ENCODE measurements around the gene FNDC1.

The FNDC1 gene

DNA sequence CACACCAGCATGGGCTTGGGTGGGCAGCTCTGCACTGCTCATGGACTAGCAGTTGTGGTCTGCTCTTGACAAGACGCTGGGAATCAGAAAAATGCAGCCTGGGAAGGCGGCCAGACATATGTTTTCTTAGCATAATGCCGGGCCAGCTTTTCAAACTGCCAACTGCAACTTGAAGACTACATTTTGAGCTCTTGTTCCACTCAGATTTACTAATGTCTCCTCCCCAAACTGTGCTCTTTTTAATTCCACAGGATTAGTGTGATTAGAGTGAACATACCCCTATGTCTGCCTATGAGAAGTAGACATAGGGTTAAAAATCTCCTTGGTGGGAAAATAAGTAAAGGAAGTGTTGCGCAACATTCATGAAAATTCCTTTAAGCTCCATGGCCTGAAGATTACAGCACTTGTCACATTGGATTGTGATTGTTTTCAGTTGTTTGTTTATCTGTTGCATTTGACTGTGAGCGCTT, 5.3 kb upstream of the FNDC1 start:
- DNase-seq, result peak; percentile 84

- DNase-seq, result peak; percentile 43
Observed at GRCh38 chr6:159168536-159169192, 536 bp upstream of the FNDC1 start.

- DNase-seq, result peak; percentile 51
Observed at GRCh38 chr6:159169557-159170332, 545 bp downstream of the FNDC1 start.

DNA sequence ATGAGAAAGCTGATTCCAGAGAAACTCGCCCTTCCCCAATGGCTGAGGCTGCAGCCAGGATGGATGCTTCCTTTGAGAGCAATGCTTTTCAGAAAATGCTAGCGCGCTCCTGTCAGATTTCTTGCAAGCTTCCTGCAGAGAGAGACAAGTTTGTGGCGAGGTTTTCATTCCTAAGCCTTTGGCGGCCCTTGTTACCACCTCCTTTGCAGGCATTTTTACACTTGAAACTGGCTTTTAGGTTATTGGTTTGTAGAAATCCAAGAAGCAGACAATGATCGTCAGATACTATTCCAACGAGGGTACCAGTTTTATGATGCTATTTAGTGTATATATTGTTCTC, 1.1 kb downstream of the FNDC1 start:
- peak; percentile 46 for DNase-seq

GRCh38 chr6:159170999-159171712, 2.0 kb downstream of the FNDC1 start:
- DNase-seq, result peak; percentile 82

- DNase-seq, result peak; percentile 58
Observed at GRCh38 chr6:159172091-159172491, 2.9 kb downstream of the FNDC1 start.

DNA sequence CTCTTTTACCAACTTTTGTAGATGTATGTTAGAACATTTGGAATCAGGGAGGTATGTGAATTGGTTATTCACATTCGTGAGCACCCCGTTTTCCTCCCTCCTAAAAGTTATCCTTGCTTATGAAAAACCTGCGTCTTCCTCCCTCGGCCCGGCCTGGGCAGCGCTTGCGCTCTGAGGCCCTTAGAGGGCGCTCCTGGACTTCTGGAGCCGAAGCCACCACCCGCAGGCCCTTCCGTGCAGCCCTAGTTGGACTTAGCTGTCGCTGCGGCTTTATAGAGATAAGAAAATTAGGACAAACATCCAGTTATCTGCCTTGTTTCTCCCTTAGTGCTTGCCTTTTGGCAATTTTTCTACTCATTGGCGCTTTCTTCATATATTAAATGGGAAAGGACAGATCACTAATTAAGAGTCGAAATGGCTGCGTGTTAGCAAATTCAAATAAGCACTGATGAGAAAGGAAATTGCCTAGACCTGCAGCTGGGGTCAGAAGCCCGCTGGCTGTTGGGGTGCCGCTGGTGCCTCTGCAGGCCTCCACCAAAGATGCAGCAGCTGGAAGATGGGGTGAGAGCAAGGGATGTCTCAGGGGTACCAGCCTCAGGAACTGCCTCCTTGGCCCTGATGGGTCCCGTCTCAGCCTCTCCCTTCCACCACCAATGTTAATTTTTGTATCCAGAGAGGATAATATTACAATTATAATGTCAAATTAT, 5.2 kb downstream of the FNDC1 start:
- peak; percentile 67 for DNase-seq

GRCh38 chr6:159176913-159177312, 7.7 kb downstream of the FNDC1 start:
- no peak for DNase-seq

GRCh38 chr6:159178847-159179246, 9.6 kb downstream of the FNDC1 start:
- no peak for DNase-seq

GRCh38 chr6:159180001-159180400, 10.8 kb downstream of the FNDC1 start:
- DNase-seq, result peak; percentile 85

DNA sequence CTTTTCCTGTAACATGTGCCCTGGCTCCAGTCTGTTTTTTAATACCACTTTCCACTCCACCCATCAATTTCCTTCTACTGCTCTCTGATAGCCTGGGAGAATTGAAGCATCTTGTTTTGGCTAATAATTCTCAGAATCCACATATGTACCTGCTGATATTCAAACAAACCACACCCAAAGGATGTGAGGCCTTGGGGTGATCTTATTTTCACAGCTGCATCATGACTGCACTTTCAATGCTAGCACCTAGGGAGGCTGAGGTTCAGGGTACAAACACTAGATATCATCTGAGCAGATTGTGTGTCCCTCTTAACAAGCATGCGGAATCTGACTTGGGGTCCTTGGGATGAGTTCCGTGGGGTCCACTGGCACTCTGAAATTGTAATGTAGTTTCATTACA, 12.7 kb downstream of the FNDC1 start:
- DNase-seq, result no peak

- peak; percentile 81 for DNase-seq
Observed at GRCh38 chr6:159184559-159184958, 15.4 kb downstream of the FNDC1 start.

- no peak for DNase-seq
Observed at GRCh38 chr6:159190460-159190859, 21.3 kb downstream of the FNDC1 start.

DNA sequence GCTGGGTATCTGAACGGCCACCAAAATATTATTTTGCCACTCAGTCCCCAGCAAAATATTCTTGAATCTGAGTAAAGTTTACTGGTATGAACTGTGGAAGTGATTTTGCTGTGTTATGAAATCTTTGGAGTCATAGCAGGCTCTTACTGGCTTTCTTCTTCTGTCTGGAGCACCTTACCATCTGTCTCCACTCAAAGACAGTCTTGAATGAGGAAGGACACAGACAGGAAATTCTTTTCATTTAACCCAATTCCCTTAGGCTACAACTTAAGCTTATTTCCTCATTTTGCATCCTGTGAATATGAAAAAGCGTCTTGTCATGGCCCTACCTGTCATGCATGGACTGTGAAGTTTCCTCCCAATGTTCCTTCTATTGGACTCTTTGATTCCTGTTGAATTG, 24.7 kb downstream of the FNDC1 start:
- DNase-seq, result peak; percentile 79

- DNase-seq, result peak; percentile 76
Observed at GRCh38 chr6:159194421-159194820, 25.2 kb downstream of the FNDC1 start.

DNA sequence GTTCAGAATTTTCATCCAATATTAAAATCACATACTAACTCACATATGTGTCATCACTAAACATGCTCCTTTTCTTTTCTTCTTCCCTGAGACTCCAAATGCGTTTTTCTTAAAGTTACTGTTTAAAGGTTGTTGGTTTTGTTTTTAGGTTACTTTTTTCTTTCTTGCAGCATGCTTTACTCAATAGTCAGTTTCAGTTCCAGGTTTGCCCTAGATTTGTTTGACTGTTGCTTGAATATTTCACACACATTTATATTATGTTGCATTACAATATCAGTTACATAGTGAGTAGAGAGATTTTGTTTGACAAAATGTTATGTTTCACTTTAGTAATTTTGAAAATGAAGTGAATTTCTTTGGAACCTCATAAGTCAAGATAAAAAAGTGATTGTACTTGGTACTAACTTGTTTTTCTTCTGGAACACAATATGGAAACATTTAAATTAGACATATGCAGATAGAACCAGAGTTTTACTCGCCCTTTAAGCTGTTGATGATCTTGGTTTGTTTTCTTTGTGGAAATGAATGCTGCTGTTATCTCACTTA, 27.3 kb downstream of the FNDC1 start:
- no peak for DNase-seq

DNA sequence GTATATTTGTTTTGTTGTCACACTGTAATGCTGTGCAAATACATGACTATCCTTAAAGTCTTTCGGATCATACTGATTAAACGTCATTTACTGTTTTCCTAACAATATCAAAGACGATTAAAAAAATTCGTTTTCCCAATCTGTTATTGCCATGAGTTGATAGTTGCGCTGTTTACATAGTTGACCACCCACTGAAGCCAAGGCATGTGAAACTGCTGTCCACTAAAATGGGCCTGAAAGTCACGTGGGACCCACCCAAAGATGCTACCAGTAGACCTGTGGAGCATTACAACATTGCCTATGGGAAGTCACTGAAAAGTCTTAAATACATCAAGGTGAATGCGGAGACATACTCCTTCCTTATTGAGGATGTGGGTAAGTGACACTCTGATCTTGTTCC, 28.1 kb downstream of the FNDC1 start:
- no peak for DNase-seq

- peak; percentile 6 for DNase-seq
Observed at GRCh38 chr6:159201336-159201735, 32.1 kb downstream of the FNDC1 start.

GRCh38 chr6:159203304-159204005, 34.3 kb downstream of the FNDC1 start:
- peak; percentile 84 for DNase-seq

- no peak for DNase-seq
Observed at GRCh38 chr6:159204605-159205004, 35.4 kb downstream of the FNDC1 start.

DNA sequence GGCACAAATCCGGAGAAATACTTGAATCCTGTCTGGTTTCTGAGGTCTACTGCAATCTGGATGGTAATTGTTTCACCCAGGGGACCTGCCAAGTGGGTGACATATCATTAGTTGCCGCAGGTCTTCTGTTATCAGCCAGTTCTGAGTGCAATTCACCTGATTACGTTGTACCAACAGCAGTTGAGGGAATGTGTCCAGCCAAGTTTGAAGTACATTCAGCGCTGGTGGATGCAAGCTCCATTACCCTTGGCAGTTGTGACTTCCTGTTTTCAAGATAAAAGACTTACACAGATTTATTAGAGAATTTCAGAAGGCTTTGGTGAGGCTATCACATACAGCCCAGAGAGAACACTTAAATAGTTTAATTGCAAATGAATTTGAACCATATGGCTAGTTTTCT, 42.8 kb downstream of the FNDC1 start:
- DNase-seq, result no peak

Data from fibroblast of upper back skin (primary cell).